ENCODE data around the gene CYTH4.

Gene CYTH4

DNA sequence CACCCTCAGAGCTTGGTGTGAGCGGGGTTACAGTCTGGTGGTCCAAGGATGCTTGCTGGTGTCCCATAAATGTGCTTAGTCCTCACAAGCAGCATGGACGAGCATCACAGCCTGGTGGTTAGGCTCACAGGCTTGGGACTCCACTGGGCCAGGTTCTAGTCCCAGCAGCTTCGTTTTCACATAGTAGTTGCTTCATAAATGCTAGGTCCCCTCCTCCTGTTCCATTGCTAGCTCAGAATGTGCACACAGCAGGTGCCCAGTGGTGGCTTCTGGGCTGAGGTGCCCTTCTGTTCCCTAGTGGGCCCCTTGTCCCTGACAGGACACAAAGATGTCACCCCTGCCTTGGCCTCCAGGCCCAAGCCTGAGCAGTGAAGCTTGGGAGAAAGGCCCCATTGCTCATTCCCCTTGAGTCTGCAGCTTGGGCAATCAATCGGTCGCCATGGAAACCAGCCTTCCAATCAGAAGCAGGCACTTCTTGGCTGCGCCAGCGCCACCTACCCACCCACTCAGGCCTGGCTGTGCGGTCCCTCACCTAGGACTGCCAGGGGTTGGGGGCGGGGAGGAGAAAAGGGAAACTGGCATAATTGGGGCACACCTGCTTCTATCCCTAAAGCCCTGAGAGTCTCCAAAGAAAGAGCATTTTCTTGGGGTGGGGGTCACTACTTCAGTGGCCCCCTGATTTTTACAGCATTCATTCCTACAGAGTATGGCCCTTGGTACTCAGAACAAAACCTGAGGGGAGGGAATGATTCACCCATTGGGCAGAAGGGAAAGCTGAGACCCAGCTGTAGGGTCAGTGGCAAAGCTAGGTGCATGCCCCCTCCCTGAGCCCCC lies 48.1 kb downstream of the CYTH4 start:
- DNase-seq (ENCODE audit: low read depth): peak; percentile 71

GRCh38 chr22:37331034-37331428 lies 48.7 kb downstream of the CYTH4 start:
- DNase-seq (ENCODE audit: low read depth): no peak

DNA sequence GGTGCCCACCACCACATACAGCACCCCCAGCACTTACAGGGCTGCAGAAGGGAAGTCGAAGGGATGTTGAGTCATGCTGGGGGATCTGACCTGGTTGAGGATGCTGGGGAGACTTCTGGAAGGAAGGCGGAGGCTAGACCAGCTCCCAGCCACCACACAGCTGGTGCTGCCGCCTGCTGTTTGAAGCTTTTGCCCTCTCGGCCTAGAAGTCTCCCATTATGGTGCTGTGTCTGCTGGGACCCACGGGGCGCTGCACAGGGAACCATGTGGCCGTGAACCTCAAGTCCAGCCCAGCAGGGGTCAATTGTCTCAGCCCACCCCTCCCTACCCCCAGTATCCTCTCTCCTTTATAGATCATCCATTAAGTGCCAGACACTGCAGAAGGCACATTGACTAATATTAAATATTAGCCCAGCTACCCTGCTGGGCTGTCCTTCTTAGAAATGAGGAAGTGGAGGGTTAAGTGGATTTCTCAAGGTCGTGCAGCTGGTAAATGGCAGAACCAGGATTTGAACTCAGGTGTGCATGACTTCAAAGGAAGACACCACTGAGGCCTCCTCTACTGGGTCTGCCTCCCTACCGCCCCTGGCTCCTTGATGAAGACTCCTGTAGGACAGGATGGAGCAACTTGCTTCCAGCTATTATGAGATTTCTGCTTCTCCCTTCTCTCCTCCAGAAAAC lies 49.7 kb downstream of the CYTH4 start:
- no peak for DNase-seq (ENCODE audit: low read depth)

DNA sequence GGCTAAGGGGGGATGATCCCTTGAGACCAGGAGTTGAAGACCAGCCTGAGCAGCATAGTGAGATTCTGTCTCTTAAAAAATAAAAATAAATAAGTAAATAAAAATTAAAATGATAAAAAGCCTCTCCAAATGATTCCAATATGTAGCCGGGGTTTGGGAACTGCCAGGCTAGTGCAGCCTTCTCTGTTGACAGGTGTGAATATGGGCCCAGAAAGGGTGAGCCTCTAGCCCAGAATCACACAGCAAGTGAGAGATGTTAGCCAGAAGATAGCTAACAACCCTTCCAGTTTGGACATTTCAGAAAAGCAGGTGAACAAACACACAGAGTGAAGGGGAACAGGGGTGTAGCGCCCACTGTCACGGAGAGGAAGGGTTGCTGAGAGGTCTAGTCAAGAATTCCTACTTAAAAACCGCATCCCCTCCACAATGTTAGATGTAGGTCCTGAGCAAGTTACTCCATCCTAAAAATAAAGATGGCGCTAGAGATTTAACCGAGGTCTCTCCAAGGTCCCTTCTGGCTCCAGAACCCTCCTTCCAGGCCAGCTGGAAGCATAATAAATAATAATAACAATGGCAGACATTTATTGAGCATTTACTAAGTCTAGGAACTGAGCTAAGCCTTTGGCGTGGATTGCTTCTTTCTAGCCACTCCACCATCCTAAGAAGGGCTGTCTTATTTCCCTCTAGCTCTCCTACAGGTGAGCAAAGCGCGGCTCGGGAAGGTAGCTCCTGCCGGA lies 51.6 kb downstream of the CYTH4 start:
- no peak for DNase-seq (ENCODE audit: low read depth)

GRCh38 chr22:37334461-37334858 lies 52.2 kb downstream of the CYTH4 start:
- no peak for DNase-seq (ENCODE audit: low read depth)

DNA sequence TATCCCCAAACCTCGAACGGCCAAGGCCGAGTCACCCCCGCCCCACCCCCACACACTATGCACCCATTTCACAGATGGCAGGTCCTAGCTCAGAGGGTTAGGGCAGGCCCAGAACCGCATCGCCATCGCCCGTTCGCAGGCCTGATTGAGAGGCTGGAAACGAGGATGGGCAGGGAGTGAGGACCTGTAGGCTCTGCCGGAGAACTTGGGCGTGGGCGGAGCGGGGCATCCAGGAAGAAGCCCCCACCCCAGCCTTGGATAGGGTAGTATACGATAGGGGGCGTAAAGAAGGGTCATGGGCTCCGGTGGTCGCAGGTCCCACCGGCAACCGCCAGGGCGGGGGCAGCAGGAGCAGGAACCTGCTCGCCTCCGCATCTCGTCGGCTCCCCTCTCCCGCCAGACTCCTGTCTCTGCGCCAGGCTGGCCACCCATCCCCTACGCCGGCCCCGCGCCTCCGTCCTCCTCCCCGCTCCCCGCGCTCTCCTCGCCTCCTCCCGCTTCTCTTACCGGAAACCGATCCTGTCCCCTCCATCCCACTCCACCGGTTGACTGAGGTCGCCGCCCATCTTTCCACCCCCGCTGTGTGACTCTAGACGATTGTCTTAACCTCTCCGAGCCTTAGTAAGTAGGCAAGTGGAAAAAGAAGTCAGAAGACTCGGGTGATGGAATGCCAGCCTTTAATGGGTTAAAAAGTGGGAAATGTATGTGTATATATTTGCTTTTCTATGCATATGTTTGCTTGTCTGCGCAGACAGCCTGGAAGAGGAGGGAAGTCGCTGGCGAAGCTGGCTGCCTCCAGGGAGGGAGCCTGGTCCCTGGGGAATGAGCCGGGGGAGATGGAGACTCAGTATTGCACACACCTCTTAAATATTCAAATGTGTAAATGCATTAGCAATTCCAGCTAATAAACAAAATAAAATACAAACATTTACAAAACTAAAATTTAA lies 52.8 kb downstream of the CYTH4 start:
- no peak for DNase-seq (ENCODE audit: low read depth)

DNA sequence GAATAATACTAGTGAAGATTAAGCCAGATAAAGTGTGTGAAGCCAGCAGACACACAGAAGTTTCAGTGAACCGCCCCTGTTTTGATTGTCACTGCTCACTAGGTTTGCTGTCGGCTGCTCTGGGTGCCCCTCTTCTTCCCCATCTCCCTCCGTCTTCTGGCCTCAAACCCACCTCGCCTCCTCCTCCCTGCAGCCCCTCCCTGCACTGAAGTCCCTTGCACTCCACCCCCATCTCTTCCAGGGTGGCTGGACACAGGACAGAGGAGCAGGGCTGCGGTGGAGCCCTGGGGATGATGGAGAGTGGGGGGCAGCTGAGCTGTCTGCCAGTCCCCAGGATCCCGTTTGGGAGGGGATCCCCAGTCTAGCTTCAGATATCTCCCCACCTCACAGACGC lies 53.5 kb downstream of the CYTH4 start:
- no peak for DNase-seq (ENCODE audit: low read depth)

DNA sequence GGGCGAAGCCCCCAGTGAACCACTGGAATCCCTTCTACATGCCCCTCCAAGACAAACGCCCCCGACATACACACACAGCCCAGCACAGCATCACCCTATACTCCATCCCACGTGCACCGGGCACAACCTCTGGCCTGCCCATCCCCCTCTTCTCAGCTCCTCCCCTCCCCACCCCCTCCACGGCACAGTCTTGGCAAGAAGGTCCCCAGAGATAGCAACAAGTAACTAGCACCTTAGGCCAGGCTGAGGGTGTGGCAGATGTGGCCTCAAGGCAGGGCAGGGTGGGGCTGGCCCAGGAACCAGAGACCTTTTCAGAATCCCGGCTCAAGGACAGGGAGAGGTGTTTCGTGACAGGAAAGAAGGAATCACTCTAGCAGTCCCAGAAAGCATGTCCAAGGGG lies 54.3 kb downstream of the CYTH4 start:
- no peak for DNase-seq (ENCODE audit: low read depth)

- DNase-seq (ENCODE audit: low read depth): no peak
Measured at GRCh38 chr22:37337204-37337943, 55.1 kb downstream of the CYTH4 start.

DNA sequence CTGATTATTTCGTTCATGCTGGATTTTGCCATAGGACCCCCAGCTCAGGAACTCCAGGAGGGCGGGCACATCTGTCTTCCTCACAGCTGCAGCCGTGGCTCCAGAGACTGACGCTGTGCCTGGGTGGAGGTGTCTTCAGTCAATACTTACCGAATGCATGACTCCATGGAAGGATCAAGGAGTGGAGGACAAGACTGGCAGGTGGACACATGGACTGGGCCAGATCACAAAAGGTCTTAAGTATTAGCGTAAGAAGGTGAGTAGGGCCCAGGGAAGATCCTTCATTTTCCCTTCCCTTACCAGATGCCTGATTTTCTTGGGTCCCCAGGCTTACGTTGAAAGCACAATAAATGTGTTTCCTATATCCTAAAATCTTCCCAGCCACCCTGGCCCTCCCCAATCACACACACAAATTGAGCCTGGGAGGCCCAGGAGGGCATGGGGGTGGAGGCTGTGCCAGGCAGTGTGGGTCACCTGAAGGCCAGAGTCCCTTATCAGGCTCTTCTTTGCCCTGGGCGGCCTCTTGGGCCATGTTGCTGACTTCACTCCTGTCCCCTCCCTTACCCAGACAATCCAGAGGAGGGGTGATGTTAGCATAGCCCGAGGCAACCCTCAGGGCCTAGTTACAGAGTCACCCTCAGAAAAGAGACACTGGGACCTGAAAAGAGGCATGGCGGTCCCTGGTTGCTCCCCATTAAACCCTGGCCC lies 56.4 kb downstream of the CYTH4 start:
- no peak for DNase-seq (ENCODE audit: low read depth)

- DNase-seq (ENCODE audit: low read depth): no peak
Measured at GRCh38 chr22:37340331-37341262, 58.3 kb downstream of the CYTH4 start.

GRCh38 chr22:37342065-37342464 lies 59.8 kb downstream of the CYTH4 start:
- DNase-seq (ENCODE audit: low read depth): no peak

GRCh38 chr22:37343348-37343747 lies 61.0 kb downstream of the CYTH4 start:
- DNase-seq (ENCODE audit: low read depth): no peak

DNA sequence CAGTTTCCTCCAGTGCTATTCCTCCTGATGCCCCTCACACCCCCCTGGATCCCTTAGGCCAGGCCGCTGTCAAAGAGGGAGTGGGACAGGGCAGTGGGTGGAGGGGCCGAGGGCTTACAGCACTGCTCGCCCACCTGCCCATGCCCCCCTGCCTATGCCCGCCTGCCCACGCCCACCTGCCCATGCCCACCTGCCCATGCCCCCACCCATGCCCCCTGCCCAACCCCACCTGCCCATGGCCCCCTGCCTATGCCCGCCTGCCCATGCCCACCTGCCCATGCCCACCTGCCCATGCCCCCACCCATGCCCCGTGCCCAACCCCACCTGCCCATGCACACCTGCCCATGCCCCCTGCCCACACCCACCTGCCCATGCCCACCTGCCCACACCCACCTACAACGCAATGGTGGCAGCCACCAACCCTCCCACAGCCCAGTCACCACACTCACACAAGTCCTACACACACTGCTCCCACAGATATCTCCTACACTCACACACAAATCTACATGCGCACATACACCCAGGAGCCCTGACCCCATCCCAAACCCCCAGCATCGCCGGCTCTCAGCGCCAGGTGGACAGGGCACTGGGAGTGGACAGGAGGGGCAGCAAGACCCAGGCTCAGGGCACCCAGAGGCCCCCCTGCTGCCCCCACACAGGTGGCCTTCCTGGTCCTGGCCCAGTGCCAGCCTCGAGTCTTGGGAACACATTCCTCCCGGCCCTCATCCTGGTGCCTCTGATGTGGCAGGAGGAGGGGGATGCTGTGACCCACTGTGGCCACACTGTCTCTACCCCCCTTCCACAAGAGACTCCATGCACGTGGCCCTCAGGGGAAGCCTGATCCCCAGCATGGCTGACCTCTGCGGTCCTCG lies 61.8 kb downstream of the CYTH4 start:
- no peak for DNase-seq (ENCODE audit: low read depth)

- no peak for DNase-seq (ENCODE audit: low read depth)
Measured at GRCh38 chr22:37344735-37345449, 62.6 kb downstream of the CYTH4 start.

- peak; percentile 58 for DNase-seq (ENCODE audit: low read depth)
Measured at GRCh38 chr22:37345863-37346504, 63.7 kb downstream of the CYTH4 start.

DNA sequence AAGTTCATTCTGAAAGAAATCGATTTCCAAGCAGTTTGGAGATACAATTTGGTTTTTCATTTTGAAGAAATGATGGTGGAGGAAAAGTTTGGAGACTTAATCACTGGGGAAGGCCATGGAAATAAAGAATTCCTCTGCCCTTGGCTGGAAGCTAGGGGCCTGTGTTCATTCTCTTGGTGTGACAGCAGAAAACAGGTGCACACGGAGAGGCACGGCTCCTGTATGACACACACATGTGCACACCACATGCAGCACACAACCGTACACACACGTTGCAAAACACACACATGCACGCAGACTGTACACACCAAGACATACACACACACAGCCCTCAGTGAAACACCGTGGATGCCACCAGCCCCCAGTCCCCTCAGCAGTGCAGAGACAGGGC lies 64.2 kb downstream of the CYTH4 start:
- no peak for DNase-seq (ENCODE audit: low read depth)

Data from fibroblast of gingiva (primary cell).